ENCODE measurements around the gene LUZP4. TPM values are rescaled to one million over a fixed set of nuclear protein-coding genes. Genes with fewer than 3 reads are reported as not detected.

LUZP4 gene
- total and polyA plus RNA-seq, 2 of the 13 experiments (the other 11 are each of a cell fraction or from before 2014, with no cell fraction given), result not detected

DNA sequence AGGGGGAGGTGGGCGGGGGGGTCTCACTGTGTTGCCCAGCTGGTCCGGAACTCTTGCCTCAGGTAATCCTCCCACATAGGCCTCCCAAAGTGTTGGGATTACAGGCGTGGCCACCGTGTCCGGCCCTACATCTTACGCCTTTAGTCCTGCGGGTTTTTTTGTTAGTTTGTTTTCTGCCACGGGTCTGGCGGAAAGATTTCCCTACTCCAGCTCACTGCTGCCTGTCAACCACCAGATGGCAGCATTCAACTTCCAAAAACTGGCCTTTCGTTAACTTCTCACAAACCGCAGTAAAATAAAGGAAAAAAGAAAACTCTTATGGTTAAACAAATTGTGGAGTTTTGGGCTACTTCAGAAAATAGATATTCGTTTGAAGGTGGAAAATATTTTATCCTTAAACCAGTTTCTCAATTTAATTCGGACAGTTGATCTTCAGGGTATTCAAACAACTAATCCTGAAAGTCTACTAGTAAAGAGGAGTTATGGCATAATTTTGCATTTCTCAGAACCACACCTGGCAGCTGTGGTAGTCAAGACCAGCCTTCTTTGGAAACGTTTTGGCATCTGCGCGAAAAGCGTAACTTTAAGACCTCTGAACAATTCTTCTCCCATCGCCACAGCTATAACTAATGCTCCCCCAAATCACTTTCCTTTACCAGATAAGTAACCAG, 41.1 kb downstream of the LUZP4 start:
- no peak overlapping the region; a peak in 1 of 6 replicates for H3K4me3 ChIP-seq (replicated peaks in 1 of 3; ENCODE audit: insufficient read depth in 1 of 3, low read depth in 2 of 3, low read length in 3 of 3)

More for the DNA sequence above, 41.1 kb downstream of the LUZP4 start:
- intact Hi-C loops (cut with micrococcal nuclease; ENCODE audit: unreplicated experiment), result loop anchor here (1.0 kb wide), 1 partner anchor 313 kb away; no protein-coding TSS in a partner anchor
- FAIRE-seq (peak; percentile 49), DNase-seq (ENCODE audit: low spot score) (peak; percentile 36), ATAC-seq (no peak; the same call in 2 of the 3 replicates)
- in situ Hi-C loops (cut with HindIII; ENCODE audit: extremely low pct_ligation_motif_present, low pct_unique_long_range_greater_than_20kb), result loop anchor here (5.0 to 10.0 kb wide), 2 partner anchors 232 to 314 kb away; partner anchors contain the start of gene PLS3
- no TSS peak for BruUV-seq (replicated peaks)
- Histone ChIP-seq H3K9me3 (ENCODE audit: low read length) (no peaks in the 10 kb centered on the region), H3K4me2 (ENCODE audit: low read depth, low read length) (peak overlapping the region; percentile 36; the same call in 1 of the 2 replicates), H3K27me3 (ENCODE audit: control insufficient read depth in 1 of 2, insufficient read depth in 2 of 2, low read length in 2 of 2) (no peaks in the 10 kb centered on the region), H3K9ac (ENCODE audit: insufficient read depth, low read depth, low read length) (no peak overlapping the region), H2AFZ (ENCODE audit: low read length) (no peak overlapping the region), H3K4me1 (ENCODE audit: insufficient read depth, low read length) (peaks cover 13% of the 10 kb centered on the region), H3K36me3 (replicated peaks in 1 of 2; ENCODE audit: control insufficient read depth in 1 of 2, insufficient read depth in 2 of 2, low read length in 2 of 2) (no peaks in the 10 kb centered on the region), H3K79me2 (ENCODE audit: insufficient read depth, low read length) (no peaks in the 10 kb centered on the region), H3K27ac (ENCODE audit: extremely low read length, insufficient read depth, low read length) (no peak overlapping the region), H4K20me1 (ENCODE audit: insufficient read depth, low read length) (no peaks in the 10 kb centered on the region)
- POLR2A ChIA-PET, result interaction anchor here (1.3 kb wide), 1 partner anchor 14 kb away, joined by 4 read pairs; no protein-coding TSS in a partner anchor
- TF ChIP-seq KDM3A (CRISPR knock-in tag; IDR thresholded peaks at IDR 0.05; ENCODE audit: low read depth) (peak; percentile 54; the same call in 1 of the 2 replicates), RARA (CRISPR knock-in tag; IDR thresholded peaks at IDR 0.05) (no peak), RAD21 (CRISPR knock-in tag; IDR thresholded peaks at IDR 0.05) (peak; percentile 53), ZNF180 (CRISPR knock-in tag; IDR thresholded peaks at IDR 0.05; ENCODE audit: borderline replicate concordance, low read depth) (no peak), XBP1 (CRISPR knock-in tag; IDR thresholded peaks at IDR 0.05) (no peak), ZNF556 (CRISPR knock-in tag; IDR thresholded peaks at IDR 0.05; ENCODE audit: borderline replicate concordance) (no peak), ZNF337 (CRISPR knock-in tag; IDR thresholded peaks at IDR 0.05; ENCODE audit: borderline replicate concordance, low read depth) (no peak), STAG1 (CRISPR knock-in tag; IDR thresholded peaks at IDR 0.05) (peak; percentile 80), CREB1 (IDR thresholded peaks at IDR 0.05) (no peak), CREB1 (CRISPR knock-in tag; IDR thresholded peaks at IDR 0.05) (no peak), ZNF879 (CRISPR knock-in tag; IDR thresholded peaks at IDR 0.05) (no peak), SMC3 (IDR thresholded peaks at IDR 0.05; ENCODE audit: low read length) (peak; percentile 93), ZKSCAN5 (CRISPR knock-in tag; IDR thresholded peaks at IDR 0.05) (no peak)
- TF ChIP-seq, protein P1, sequence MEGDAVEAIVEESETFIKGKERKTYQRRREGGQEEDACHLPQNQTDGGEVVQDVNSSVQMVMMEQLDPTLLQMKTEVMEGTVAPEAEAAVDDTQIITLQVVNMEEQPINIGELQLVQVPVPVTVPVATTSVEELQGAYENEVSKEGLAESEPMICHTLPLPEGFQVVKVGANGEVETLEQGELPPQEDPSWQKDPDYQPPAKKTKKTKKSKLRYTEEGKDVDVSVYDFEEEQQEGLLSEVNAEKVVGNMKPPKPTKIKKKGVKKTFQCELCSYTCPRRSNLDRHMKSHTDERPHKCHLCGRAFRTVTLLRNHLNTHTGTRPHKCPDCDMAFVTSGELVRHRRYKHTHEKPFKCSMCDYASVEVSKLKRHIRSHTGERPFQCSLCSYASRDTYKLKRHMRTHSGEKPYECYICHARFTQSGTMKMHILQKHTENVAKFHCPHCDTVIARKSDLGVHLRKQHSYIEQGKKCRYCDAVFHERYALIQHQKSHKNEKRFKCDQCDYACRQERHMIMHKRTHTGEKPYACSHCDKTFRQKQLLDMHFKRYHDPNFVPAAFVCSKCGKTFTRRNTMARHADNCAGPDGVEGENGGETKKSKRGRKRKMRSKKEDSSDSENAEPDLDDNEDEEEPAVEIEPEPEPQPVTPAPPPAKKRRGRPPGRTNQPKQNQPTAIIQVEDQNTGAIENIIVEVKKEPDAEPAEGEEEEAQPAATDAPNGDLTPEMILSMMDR (CRISPR knock-in tag; IDR thresholded peaks at IDR 0.05), result peak; percentile 66
- WGBS (ENCODE audit: low lambda C conversion rate), result 21% methylated on average over 18 of the region's 18 CpGs
- CTCF ChIA-PET (ENCODE audit: low intra/inter-chr PET ratio, low total read pairs), result interaction anchor here (1.6 kb wide), 1 partner anchor 312 kb away, joined by 7 read pairs; no protein-coding TSS in a partner anchor
